ENCODE results near the gene IFNLR1.

Gene IFNLR1

GRCh38 chr1:24175033-24175755 lies 11.9 kb downstream of the IFNLR1 start:
- DNase-seq (ENCODE audit: low read depth): no peak

- DNase-seq (ENCODE audit: low read depth): no peak
Observed at GRCh38 chr1:24173638-24174575, 13.2 kb downstream of the IFNLR1 start.

DNA sequence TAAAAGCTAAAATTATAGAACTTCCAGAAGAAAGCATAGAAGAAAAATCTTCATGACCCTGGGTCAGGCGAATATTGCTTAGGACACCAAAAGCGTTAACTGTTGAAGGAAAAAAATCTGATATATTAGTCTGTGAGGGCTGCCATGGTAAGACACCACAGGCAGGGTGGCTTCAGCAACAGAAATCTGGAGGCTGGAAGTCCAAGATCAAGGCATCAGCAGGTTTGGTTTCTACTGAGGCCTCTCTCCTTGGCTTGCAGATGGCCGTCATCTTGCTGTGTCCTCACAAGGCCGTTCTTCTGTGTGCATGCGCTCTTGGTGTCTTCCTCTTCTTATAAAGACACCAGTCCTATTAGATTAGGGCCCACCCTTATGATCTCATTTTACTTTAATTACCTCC lies 14.5 kb downstream of the IFNLR1 start:
- no peak for DNase-seq (ENCODE audit: low read depth)

DNA sequence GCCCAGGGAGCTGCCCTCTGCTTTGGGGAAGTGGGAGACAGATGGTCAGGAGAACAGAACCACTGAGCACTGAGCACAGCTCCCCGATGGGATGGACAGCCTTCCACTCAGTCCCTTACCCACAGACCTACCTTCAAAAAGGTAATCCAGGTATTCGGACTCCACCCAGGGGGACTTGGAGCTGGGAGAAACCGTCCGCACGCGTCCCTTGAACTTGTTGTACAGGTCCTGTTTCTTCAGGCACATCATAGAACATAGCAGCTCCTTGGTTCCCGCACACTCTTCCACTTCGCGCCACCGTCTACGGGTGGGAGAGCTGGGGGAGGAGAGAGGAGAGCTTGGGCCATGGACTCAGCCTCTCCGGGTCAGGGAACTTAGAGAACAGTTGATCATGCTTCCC lies 17.8 kb downstream of the IFNLR1 start:
- no peak for DNase-seq (ENCODE audit: low read depth)

GRCh38 chr1:24168245-24168644 lies 18.8 kb downstream of the IFNLR1 start:
- DNase-seq (ENCODE audit: low read depth): no peak

DNA sequence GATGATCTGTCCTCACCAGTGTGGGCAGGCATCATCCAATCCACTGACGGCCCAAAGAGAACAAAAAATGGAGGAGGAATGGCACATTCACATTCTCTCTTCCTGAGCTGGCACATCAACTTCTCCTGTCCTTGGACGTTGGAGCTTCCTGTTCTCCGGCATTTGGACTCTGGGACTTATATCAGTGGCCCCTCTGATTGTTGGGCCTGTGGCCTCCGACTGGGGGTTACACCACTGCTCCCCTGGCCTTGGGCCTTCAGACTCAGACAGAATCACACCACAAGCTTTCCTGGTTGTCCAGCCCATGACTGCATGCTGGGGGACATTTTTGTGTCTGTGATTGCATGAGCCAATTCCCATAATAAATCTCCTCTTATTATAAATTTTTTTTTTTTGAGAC lies 20.1 kb downstream of the IFNLR1 start:
- DNase-seq (ENCODE audit: low read depth): no peak

DNA sequence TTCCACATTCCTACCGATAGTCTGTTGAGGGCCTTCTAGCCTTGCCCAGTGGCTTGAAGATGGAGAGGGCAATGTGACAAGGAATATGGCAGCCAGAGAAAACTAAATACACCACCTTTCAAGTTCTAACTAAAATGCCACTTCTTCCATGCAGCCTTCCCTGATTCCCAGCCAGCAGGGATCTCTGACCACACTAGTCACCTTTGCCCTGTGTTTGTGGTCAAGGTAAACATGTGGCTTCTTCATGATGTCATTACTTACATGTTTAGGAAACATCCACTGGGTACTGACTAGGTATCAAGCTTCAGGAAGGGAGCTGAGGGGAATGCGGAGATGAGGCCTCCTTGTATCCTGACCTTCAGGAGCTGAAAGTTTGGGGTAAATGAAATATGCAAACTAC lies 21.6 kb downstream of the IFNLR1 start:
- no peak for DNase-seq (ENCODE audit: low read depth)

GRCh38 chr1:24164004-24164403 lies 23.1 kb downstream of the IFNLR1 start:
- no peak for DNase-seq (ENCODE audit: low read depth)

DNA sequence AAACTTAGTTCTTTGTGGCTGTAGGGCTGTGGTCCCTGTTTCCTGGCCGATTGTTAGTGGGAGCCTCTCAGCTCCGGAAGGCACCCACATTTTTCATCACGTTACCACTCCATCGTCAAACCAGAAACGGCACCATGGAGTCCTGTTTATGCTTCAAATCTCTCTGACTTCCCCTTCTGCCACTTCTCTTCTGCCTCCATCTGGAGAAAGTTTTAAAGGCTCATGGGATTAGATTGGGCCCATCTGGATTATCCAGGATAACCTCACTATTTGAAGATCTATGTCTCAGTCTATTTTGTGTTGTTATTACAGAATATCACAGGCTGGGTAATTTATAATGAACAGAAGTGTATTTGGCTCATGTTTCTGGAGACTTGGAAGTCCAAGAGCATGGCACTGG lies 24.9 kb downstream of the IFNLR1 start:
- no peak for DNase-seq (ENCODE audit: low read depth)

DNA sequence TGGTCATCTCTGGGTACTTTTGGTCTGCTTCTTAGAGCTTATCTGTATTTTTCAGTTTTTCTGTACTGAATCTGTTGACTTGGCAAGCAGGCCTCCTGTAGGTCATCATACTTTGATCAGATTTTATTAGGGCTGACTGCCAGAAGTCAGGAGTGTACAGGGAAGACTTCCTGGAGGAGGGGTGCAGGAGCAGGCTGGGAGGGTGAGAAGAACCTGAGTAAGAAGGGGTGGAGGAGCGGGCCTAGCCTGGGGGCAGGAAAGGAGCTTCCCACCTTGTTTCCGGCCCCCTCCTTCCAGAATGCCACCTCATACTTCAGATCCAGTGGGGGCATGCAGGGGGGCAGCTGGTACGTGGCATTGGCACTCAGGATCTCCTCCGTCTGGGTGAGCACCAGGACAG lies 25.8 kb downstream of the IFNLR1 start:
- no peak for DNase-seq (ENCODE audit: low read depth)

DNA sequence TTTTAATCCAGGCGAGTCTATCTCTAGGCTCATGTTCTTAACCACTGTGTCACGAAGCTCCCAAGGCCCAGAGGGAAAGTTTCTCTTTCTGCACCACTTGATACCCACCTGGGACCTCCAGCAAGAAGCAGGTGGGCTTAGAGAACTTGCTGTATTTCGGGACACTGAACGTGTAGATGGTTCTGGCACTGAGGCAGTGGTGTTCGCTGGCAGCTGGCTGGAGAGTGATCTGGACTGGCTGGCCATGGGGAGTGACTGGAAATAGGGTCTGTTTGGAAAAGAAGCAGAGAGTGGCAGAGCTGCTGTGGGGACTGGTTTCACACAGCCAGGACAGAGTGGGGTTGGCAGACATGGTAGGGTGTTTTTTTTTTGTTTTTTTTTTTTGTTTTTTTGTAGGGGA lies 27.7 kb downstream of the IFNLR1 start:
- no peak for DNase-seq (ENCODE audit: low read depth)

DNA sequence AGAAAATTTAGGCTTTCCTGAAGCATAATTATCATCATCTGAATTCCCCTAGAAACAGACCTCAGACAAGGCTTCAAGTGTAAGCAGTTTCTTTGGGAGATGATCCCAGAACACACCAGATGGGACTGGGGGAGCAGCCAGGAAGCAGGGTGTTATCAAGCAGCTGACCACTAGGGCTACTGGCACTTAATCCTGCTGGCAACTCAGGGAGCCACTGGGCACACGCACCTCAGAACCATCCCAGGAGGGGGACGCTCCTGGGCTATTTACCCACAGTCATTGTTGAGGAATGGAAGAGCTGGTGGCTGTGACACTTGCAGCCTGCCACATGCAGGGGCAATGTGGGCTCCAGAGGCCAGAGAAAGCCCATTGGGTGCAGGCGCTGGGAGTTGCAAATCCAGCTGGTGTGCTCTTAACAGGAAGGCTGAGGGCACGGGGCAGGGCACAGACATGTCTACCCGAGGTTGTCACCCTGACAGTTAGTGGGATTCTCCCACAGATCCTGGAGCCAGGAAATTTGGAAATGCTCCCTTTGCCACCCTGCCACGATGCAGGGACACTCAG lies 29.1 kb downstream of the IFNLR1 start:
- no peak for DNase-seq (ENCODE audit: low read depth)

DNA sequence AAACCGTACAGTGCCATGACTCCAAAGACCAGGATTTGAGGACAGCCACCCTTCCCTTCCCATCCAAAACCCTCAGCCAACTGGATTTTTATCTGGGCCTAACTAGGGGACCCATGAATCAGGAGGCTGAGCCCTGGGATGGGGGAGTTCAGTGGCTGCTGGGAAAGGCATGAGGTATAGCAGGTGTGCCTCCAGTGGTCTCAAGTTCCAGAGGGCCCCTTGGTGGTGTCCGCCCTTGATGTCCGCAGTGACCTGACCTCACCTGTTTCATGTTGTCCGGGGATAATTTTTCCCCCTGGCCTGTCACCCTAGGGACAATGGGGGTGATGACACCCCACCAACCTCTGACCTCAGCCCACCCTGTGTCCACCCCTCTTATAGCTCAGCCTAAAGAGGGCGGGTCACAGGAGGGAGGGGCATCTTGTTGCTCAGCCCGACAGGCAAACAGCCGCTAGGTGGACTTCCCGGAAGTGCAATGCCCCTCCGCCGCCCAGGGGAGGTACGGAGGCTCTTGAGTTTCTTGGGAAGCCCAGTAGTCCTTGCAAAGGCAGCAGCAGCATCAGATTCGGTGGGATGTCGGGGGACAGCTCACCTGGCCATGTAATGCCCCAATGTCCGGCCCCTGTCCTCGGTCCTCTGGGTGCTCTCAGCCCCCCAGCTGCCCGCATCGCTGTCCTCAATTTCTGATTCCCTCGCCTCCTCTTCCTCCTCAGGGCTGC lies 30.4 kb downstream of the IFNLR1 start:
- DNase-seq (ENCODE audit: low read depth): no peak

DNA sequence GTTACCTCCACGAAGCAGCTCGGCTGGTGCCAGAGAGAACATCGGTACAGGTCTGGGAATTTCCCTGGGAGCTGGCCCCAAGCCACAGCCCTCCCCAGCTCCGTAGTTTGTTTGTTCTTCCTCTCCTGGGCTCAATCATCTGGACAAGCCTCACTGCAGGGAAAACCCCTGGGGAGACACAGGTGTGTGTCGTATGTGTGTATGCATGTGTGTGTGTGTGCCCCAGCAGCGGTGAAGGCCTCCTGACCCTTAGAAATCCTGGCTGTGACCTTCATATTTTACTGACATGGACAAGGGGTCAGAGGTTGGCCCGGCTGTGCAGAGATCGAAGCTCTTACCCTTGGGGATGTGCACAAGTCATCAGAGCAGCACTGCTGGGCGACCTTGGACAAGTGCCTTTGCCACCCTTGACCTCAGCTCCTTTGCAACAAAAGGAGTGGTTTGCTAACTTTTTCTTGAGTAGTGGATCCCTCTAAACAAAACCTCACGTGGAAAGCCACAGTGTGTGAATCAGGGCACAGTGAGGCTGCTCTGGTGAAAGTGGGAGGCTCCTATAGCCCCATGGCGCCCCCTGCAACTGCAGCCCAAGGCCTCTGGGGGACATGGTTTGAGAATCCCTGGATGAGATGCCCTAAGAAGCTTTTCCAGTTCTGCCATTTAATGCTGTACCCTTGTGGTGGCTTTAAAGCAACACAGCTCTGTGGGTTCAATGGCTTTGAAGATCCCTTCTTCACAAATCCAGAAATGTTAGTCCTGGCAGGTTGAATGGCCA lies 31.9 kb downstream of the IFNLR1 start:
- DNase-seq (ENCODE audit: low read depth): no peak

DNA sequence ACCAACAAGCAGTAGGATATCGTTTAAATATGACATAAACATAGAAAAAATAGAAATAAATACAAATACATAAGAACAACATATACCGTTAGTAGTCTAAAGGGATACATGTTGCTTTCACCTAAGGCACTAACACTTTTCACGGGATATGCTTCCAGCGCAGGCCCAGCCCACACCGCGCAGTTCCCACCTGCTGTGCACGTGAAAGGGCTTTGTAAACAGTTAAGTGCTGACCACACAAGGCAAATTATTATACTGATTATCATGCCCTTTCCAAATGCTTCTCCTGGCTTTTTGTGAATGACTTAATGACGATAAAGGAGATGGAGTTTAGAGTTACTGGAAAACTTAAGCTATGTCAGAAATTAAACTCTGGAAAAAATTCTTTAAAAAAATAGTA lies 32.9 kb downstream of the IFNLR1 start:
- no peak for DNase-seq (ENCODE audit: low read depth)

GRCh38 chr1:24152631-24153494 lies 34.2 kb downstream of the IFNLR1 start:
- DNase-seq (ENCODE audit: low read depth): no peak

GRCh38 chr1:24151175-24151533 lies 35.9 kb downstream of the IFNLR1 start:
- DNase-seq (ENCODE audit: low read depth): no peak

GRCh38 chr1:24150234-24151174 lies 36.6 kb downstream of the IFNLR1 start:
- peak; percentile 58 for DNase-seq (ENCODE audit: low read depth)

DNA sequence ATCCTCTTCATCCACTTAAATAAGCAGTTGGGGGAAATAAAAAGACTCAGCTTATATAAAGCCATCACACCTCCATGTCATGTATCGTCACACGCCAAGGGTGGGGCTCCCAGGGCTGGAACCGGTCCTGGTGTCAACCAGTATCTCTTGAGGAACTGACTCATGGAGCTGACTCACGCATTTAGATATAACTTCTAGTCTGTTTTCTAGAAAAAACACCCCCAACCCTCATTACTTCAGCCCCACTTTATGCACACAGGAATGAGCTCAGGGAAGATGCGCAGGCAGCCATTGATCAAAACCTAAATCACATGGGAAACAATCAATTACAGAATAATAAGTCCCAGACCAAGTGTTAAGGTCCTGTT lies 37.2 kb downstream of the IFNLR1 start:
- no peak for DNase-seq (ENCODE audit: low read depth)

GRCh38 chr1:24147816-24148215 lies 39.3 kb downstream of the IFNLR1 start:
- DNase-seq (ENCODE audit: low read depth): no peak
